ENCODE results near the gene CHKB. TPM values are rescaled to one million over a fixed set of nuclear protein-coding genes. Genes with fewer than 3 reads are reported as not detected.

CHKB gene
- total RNA-seq, 1 donor from 2014 or later = 147 TPM

DNA sequence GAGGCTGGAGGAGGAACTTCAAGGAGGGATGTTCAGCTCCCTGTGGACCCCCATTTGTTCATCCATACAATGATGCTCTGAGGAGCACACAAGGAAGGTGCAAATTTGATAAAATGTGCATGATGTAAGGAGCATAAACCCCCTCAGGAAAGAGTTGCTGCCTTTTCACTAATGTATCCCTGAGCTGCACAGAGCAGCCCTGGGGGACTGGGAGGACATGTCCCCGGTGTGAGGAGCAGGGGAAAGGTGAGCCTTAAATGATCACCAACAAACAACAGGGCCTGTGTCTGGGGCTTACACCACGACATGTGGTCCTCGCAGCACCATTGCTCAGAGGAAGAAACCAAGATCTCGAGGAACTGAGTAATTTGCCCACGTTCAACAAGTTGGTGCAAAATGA is 14.4 kb upstream of the CHKB start:
- Mint-ChIP-seq H3K4me1 (ENCODE audit: low read depth, unreplicated experiment) (peaks cover 9% of the 10 kb centered on the region), H3K9me3 (ENCODE audit: unreplicated experiment) (peaks cover 12% of the 10 kb centered on the region), H3K27ac (ENCODE audit: unreplicated experiment) (no peak overlapping the region), H3K36me3 (ENCODE audit: unreplicated experiment) (peaks cover 20% of the 10 kb centered on the region), H3K4me3 (ENCODE audit: unreplicated experiment) (peak overlapping the region; percentile 28), H3K27me3 (ENCODE audit: unreplicated experiment) (peaks cover 11% of the 10 kb centered on the region)
- TF ChIP-seq, protein P1, sequence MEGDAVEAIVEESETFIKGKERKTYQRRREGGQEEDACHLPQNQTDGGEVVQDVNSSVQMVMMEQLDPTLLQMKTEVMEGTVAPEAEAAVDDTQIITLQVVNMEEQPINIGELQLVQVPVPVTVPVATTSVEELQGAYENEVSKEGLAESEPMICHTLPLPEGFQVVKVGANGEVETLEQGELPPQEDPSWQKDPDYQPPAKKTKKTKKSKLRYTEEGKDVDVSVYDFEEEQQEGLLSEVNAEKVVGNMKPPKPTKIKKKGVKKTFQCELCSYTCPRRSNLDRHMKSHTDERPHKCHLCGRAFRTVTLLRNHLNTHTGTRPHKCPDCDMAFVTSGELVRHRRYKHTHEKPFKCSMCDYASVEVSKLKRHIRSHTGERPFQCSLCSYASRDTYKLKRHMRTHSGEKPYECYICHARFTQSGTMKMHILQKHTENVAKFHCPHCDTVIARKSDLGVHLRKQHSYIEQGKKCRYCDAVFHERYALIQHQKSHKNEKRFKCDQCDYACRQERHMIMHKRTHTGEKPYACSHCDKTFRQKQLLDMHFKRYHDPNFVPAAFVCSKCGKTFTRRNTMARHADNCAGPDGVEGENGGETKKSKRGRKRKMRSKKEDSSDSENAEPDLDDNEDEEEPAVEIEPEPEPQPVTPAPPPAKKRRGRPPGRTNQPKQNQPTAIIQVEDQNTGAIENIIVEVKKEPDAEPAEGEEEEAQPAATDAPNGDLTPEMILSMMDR (IDR thresholded peaks at IDR 0.05; ENCODE audit: partially characterized antibody, unreplicated experiment) = no peak
- DNase-seq = no peak

DNA sequence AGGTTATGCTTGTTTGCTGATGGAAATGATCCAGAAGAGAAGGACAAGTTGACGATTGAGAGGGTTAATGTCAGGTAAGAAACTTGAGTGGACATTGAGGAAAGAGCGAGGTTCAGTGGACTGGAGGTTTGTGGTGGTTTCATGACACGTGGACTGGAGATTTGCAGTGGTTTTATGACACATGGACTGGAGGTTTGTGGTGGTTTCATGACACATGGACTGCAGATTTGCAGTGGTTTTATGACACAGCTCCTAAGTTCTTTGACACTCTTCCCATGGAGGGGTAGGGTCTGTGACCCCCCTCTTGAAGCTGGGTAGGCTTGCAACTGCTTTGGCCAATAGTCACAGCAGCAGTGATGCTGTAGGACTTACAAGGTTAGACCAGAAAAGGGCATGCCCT is 12.5 kb upstream of the CHKB start:
- Mint-ChIP-seq H3K27ac (ENCODE audit: unreplicated experiment) (no peak overlapping the region), H3K4me3 (ENCODE audit: unreplicated experiment) (no peak overlapping the region), H3K36me3 (ENCODE audit: unreplicated experiment) (peaks cover 20% of the 10 kb centered on the region), H3K9me3 (ENCODE audit: unreplicated experiment) (peaks cover 8% of the 10 kb centered on the region), H3K27me3 (ENCODE audit: unreplicated experiment) (peaks cover 5% of the 10 kb centered on the region), H3K4me1 (ENCODE audit: low read depth, unreplicated experiment) (peaks cover 3% of the 10 kb centered on the region)
- DNase-seq = no peak
- TF ChIP-seq, protein P1 (IDR thresholded peaks at IDR 0.05; ENCODE audit: partially characterized antibody, unreplicated experiment) = no peak

DNA sequence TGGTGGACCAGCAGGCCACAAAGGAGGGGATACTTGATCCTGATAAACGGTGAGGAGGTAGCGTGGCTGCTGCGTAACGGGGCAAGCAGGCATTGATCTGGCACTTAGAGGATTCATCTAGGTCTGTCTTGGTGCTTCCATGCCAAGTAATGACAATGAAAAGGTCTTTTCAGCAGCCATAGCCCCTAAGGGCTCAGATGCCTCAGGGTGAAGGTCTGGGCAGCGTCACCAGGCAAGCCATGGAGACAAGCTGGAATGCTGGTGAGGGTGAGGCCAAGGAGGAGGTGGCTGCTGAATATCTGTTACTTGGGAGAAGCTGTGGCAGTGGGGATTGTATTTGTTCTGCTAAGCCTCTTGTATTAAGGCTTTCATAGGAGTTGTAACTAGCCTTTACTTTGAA is 4.8 kb upstream of the CHKB start:
- peaks cover 3% of the 10 kb centered on the region for H3K4me1 Mint-ChIP-seq (ENCODE audit: low read depth, unreplicated experiment)
- DNase-seq = no peak
- TF ChIP-seq, protein P1 (IDR thresholded peaks at IDR 0.05; ENCODE audit: partially characterized antibody, unreplicated experiment) = no peak
- H3K27ac Mint-ChIP-seq (ENCODE audit: unreplicated experiment) = no peak overlapping the region
- peaks cover 8% of the 10 kb centered on the region for H3K9me3 Mint-ChIP-seq (ENCODE audit: unreplicated experiment)
- peaks cover 17% of the 10 kb centered on the region for H3K27me3 Mint-ChIP-seq (ENCODE audit: unreplicated experiment)
- H3K36me3 Mint-ChIP-seq (ENCODE audit: unreplicated experiment) = peaks cover 10% of the 10 kb centered on the region
- no peak overlapping the region for H3K4me3 Mint-ChIP-seq (ENCODE audit: unreplicated experiment)

DNA sequence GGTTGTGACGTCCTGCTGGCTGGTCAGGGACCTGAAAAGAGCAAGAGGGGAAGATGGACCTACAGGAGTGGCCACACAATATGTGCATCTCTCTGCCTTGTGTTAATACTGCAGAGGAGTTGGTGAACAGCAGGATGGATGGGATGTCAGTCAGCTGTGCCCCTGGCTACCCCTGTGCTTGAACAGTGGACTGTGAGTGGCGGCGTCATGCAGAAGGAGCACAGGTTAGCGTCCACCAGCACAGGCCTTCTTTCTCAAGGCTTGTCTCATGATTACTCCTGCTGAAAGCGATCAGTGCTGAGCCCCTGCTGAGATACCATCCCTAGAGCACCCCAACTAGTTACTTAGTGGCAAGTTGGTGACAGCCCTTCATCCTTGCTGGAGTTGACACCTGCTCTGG is 3.8 kb upstream of the CHKB start:
- DNase-seq = no peak
- Mint-ChIP-seq H3K9me3 (ENCODE audit: unreplicated experiment) (peaks cover 10% of the 10 kb centered on the region), H3K4me3 (ENCODE audit: unreplicated experiment) (no peak overlapping the region), H3K27me3 (ENCODE audit: unreplicated experiment) (peaks cover 17% of the 10 kb centered on the region), H3K27ac (ENCODE audit: unreplicated experiment) (no peak overlapping the region), H3K4me1 (ENCODE audit: low read depth, unreplicated experiment) (peaks cover 6% of the 10 kb centered on the region), H3K36me3 (ENCODE audit: unreplicated experiment) (peaks cover 6% of the 10 kb centered on the region)
- TF ChIP-seq, protein P1 (IDR thresholded peaks at IDR 0.05; ENCODE audit: partially characterized antibody, unreplicated experiment) = no peak

DNA sequence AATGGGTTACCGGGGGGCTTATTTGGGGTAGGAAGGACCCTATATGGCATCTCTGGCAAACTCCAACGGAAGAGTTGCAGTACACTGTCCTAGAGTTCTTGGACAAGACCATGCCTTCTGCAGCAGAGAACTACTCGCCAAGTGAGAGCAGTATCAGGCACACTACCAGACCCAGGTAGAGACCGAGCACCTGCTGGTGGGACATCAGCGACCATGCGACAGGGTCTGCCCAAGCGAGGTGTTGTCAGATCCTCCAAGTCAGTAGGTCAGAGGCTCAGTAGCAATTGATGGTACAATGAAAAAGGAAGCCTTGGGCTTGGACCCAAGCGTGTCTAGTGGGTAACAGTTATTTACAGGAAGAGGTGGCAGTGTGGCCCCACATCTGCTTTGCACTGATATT is 3.1 kb upstream of the CHKB start:
- H3K9me3 Mint-ChIP-seq (ENCODE audit: unreplicated experiment) = peaks cover 10% of the 10 kb centered on the region
- H3K27ac Mint-ChIP-seq (ENCODE audit: unreplicated experiment) = no peak overlapping the region
- H3K4me1 Mint-ChIP-seq (ENCODE audit: low read depth, unreplicated experiment) = peaks cover 7% of the 10 kb centered on the region
- no peak overlapping the region for H3K4me3 Mint-ChIP-seq (ENCODE audit: unreplicated experiment)
- H3K27me3 Mint-ChIP-seq (ENCODE audit: unreplicated experiment) = peaks cover 17% of the 10 kb centered on the region
- TF ChIP-seq, protein P1 (IDR thresholded peaks at IDR 0.05; ENCODE audit: partially characterized antibody, unreplicated experiment) = no peak
- DNase-seq = no peak
- peaks cover 6% of the 10 kb centered on the region for H3K36me3 Mint-ChIP-seq (ENCODE audit: unreplicated experiment)

Measured in glutamatergic neuron (in vitro differentiated cells).